Activated T-helper 1 cell treated with anti-CD3 and anti-CD28 coated beads, Interleukin-12 subunit alpha, Interleukin-12 subunit beta, Interleukin-2, Interleukin-4 antibody, amounts not matched to agents 30 ng/mL and 10 ng/mL and 1 ng/mL, durations not matched to agents 14 hours and 24 hours and 36 hours (primary cell): ENCODE measurements around the gene CPHXL. TPM values are rescaled to one million over a fixed set of nuclear protein-coding genes. Genes with fewer than 3 reads are reported as not detected.

Experiments
- DNase-seq: peaks from one replicate; pipeline ENCODE4 v3.0.0; 2021; ENCODE audit warnings: low spot score
- H3K27ac Mint-ChIP-seq: one replicate; pipeline ENCODE4 v1.8.0; 2021; ENCODE audit warnings: mild to moderate bottlenecking, mixed read lengths
- H3K27me3 Mint-ChIP-seq: one replicate; pipeline ENCODE4 v1.8.0; 2022; ENCODE audit warnings: mild to moderate bottlenecking, moderate library complexity, mixed read lengths; ENCODE audit not compliant: insufficient read depth
- H3K36me3 Mint-ChIP-seq: one replicate; pipeline ENCODE4 v1.8.0; 2021; ENCODE audit warnings: low read depth, mixed read lengths
- H3K4me1 Mint-ChIP-seq: one replicate; pipeline ENCODE4 v1.8.0; 2021; ENCODE audit warnings: low read depth, mixed read lengths
- H3K4me3 Mint-ChIP-seq: one replicate; pipeline ENCODE4 v1.8.0; 2021; ENCODE audit warnings: mild to moderate bottlenecking, moderate library complexity, mixed read lengths
- H3K9me3 Mint-ChIP-seq: one replicate; pipeline ENCODE4 v1.8.0; 2021; ENCODE audit warnings: mixed read lengths
- intact Hi-C: fragments of 100-400 bp; cut with micrococcal nuclease; formaldehyde crosslinking; loops from one replicate; pipeline ENCODE4 v1.15.1; 2024
- total RNA-seq: library from RNA; stranded (reverse); gene quantifications from 2 replicates; pipeline ENCODE4 v1.2.3, GENCODE V29; 2022

The CPHXL gene
- total RNA-seq, 1 donor from 2014 or later, result not detected

DNA sequence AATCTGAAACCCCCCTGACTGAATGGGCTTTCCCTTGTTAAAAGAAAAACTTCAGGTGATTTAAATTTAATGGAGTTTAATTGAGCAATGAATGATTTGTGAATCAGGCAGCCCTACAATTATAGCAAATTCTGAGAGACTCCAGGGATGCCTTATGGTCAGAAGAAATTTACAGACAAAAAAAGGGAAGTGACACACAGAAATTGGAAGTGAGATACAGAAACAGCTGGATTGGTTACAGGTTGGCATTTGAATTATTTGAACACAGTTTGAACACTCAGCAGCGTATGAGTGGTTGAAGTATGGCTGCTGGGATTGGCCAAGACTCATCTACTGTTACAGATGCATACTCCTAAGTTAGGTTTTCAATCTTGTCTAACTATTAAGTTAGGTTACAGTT lies 19.0 kb upstream of the CPHXL start:
- Mint-ChIP-seq H3K27ac (no peak overlapping the region), H3K27me3 (peaks cover 4% of the 10 kb centered on the region), H3K36me3 (no peaks in the 10 kb centered on the region), H3K4me3 (no peak overlapping the region), H3K4me1 (no peaks in the 10 kb centered on the region), H3K9me3 (peaks cover 18% of the 10 kb centered on the region)
- no peak for DNase-seq
- intact Hi-C loops, result no loop called here

GRCh38 chr16:75742424-75743047 lies 16.2 kb upstream of the CPHXL start:
- no peaks in the 10 kb centered on the region for H3K36me3 Mint-ChIP-seq
- no peak overlapping the region for H3K4me3 Mint-ChIP-seq
- H3K27me3 Mint-ChIP-seq, result no peaks in the 10 kb centered on the region
- H3K4me1 Mint-ChIP-seq, result no peaks in the 10 kb centered on the region
- DNase-seq, result no peak
- H3K9me3 Mint-ChIP-seq, result peaks cover 18% of the 10 kb centered on the region
- no peak overlapping the region for H3K27ac Mint-ChIP-seq
- intact Hi-C loops, result no loop called here

DNA sequence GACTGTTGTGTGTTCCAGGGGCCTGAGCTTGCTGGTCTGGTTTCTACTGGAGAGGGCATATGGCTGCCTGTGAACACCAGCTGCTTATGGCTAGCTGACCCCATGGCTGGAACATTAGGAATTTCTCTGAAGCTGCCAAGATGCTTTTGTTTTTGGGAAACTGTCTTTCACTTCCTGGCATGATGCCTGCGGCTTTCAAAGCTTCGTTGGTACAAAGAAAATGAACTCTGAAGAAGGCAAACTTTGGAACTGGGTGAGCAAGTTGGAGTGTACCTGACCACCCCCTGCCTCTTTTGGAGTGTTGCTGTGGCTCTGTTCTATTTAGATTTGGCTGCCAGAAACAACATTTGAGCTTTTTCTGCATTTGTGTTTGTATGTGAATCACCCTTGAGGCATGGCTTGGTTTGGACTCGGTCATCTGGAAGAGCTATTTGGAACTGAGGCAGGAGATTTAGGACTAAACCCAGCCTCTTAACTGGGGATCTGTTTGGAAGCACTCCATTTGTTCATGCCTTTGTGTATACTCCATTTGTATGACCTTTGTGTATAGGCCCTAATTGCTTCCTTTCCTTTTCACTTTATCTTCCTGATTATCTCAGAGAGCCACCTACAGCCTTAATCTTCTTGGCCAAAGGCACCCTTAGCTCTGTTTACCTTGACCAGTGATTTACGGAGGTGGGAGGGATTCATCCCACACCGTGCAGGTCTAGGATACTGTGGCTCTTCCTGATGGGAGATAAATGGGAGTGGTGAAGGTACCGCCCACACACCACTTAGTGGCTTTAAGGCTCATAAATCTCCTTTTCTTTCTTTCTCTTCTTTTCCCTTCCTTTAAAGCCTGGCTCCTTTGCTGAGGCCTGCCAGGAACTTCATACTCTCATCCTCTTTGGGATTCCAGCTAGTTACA lies 7.3 kb upstream of the CPHXL start:
- H3K9me3 Mint-ChIP-seq, result no peaks in the 10 kb centered on the region
- no peak overlapping the region for H3K4me3 Mint-ChIP-seq
- no peak for DNase-seq
- no peak overlapping the region for H3K27ac Mint-ChIP-seq
- no peaks in the 10 kb centered on the region for H3K27me3 Mint-ChIP-seq
- intact Hi-C loops, result no loop called here
- no peaks in the 10 kb centered on the region for H3K4me1 Mint-ChIP-seq
- no peaks in the 10 kb centered on the region for H3K36me3 Mint-ChIP-seq

DNA sequence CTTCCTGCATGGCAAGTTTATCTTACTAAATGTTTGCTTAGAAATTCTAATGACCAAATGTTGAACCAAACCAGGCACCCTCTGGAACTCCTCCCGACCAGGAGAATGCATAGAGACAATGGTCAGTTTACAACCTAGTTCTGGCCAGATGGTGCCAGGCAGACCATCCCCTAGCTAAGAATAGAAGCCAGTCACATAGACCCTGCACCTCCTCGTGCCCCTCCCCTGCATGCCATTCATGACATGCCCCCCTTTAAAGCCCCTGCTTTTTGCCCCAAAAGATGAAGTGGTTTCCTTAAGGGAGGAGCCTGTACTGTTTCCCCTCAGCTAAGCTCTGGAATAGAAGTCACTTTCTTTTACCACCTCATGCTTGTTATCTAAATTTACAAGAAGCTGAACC lies 6.6 kb upstream of the CPHXL start:
- Mint-ChIP-seq H3K4me1 (no peaks in the 10 kb centered on the region), H3K27ac (no peak overlapping the region), H3K4me3 (no peak overlapping the region), H3K9me3 (no peaks in the 10 kb centered on the region), H3K27me3 (no peaks in the 10 kb centered on the region), H3K36me3 (no peaks in the 10 kb centered on the region)
- DNase-seq, result no peak
- intact Hi-C loops, result no loop called here

DNA sequence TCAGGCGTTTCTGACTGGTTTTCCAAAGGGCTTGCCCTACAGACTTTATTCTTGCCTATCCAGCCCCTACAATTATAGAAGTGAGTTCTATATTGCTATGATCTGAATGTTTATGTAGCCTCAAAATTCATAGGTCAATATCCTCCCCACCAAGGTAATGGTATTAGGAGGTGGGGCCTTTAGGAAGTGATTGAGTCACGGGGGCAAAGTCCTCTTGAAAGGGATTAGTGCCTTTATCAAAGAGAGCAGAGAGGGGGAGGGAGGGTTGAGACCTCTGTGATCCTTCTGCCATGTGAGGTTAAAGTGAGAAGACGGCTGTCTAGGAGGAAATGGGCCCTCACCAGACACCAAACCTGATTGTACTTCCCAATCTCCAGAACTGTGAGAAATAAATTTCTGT lies 931 bp upstream of the CPHXL start:
- H3K4me1 Mint-ChIP-seq, result no peaks in the 10 kb centered on the region
- no peak overlapping the region for H3K4me3 Mint-ChIP-seq
- H3K9me3 Mint-ChIP-seq, result no peaks in the 10 kb centered on the region
- no peaks in the 10 kb centered on the region for H3K27me3 Mint-ChIP-seq
- H3K27ac Mint-ChIP-seq, result no peak overlapping the region
- no peak for DNase-seq
- intact Hi-C loops, result no loop called here
- H3K36me3 Mint-ChIP-seq, result no peaks in the 10 kb centered on the region

- H3K9me3 Mint-ChIP-seq, result no peaks in the 10 kb centered on the region
- no peak for DNase-seq
- H3K27me3 Mint-ChIP-seq, result peaks cover 4% of the 10 kb centered on the region
- intact Hi-C loops, result no loop called here
- no peak overlapping the region for H3K27ac Mint-ChIP-seq
- no peaks in the 10 kb centered on the region for H3K4me1 Mint-ChIP-seq
- no peak overlapping the region for H3K4me3 Mint-ChIP-seq
- no peaks in the 10 kb centered on the region for H3K36me3 Mint-ChIP-seq
Measured at GRCh38 chr16:75718452-75718851, 7.8 kb downstream of the CPHXL start.

GRCh38 chr16:75714661-75715060 lies 11.6 kb downstream of the CPHXL start:
- no peaks in the 10 kb centered on the region for H3K36me3 Mint-ChIP-seq
- H3K4me1 Mint-ChIP-seq, result no peaks in the 10 kb centered on the region
- no peak overlapping the region for H3K4me3 Mint-ChIP-seq
- peaks cover 12% of the 10 kb centered on the region for H3K9me3 Mint-ChIP-seq
- H3K27me3 Mint-ChIP-seq, result peaks cover 6% of the 10 kb centered on the region
- no peak for DNase-seq
- H3K27ac Mint-ChIP-seq, result no peak overlapping the region
- intact Hi-C loops, result no loop called here

DNA sequence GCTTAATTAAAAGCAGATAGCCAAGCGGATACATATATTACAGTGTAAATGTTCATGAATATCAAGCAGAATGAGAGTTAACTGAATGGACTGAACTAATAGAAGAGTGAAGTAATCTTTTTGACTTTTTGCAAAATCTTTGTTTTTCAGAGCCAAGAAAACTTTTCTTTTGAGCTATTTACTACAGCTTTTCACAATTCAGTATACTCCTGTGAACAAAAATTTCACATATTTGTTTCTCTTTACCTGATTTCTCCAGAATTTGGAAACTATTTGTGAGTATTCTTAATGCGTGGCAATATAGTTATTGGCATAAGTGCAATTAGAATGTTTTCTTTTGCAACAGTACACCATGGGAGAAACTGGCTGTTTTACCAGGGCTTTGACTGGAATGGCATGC lies 15.9 kb downstream of the CPHXL start:
- Mint-ChIP-seq H3K9me3 (peaks cover 12% of the 10 kb centered on the region), H3K27ac (no peak overlapping the region), H3K36me3 (no peaks in the 10 kb centered on the region), H3K4me3 (no peak overlapping the region), H3K27me3 (peaks cover 2% of the 10 kb centered on the region), H3K4me1 (no peaks in the 10 kb centered on the region)
- intact Hi-C loops, result no loop called here
- DNase-seq, result no peak

DNA sequence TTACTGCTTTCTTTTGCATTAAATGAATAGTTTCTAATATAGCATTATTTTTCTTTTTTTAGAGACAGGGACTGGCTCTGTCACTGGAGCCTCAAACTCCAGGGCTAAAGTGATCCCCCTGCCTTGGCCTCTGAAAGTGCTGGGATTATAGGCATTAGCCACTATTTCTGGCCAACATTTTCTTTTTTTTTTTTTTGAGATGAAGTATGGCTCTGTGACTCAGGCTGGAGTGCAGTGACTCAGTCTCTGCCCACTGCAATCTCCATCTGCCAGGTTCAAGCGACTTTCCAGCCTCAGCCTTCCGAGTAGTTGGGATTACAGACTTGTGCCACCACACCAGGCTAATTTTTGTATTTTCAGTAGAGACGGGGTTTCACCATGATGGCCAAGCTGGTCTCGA lies 23.0 kb downstream of the CPHXL start:
- no peak overlapping the region for H3K4me3 Mint-ChIP-seq
- intact Hi-C loops, result no loop called here
- H3K27me3 Mint-ChIP-seq, result no peaks in the 10 kb centered on the region
- no peaks in the 10 kb centered on the region for H3K4me1 Mint-ChIP-seq
- no peak overlapping the region for H3K27ac Mint-ChIP-seq
- no peaks in the 10 kb centered on the region for H3K9me3 Mint-ChIP-seq
- no peaks in the 10 kb centered on the region for H3K36me3 Mint-ChIP-seq
- no peak for DNase-seq

- no peaks in the 10 kb centered on the region for H3K4me1 Mint-ChIP-seq
- H3K4me3 Mint-ChIP-seq, result no peak overlapping the region
- no peaks in the 10 kb centered on the region for H3K36me3 Mint-ChIP-seq
- DNase-seq, result no peak
- H3K27ac Mint-ChIP-seq, result no peak overlapping the region
- intact Hi-C loops, result no loop called here
- no peaks in the 10 kb centered on the region for H3K27me3 Mint-ChIP-seq
- no peaks in the 10 kb centered on the region for H3K9me3 Mint-ChIP-seq
Measured at GRCh38 chr16:75702242-75702641, 24.0 kb downstream of the CPHXL start.

DNA sequence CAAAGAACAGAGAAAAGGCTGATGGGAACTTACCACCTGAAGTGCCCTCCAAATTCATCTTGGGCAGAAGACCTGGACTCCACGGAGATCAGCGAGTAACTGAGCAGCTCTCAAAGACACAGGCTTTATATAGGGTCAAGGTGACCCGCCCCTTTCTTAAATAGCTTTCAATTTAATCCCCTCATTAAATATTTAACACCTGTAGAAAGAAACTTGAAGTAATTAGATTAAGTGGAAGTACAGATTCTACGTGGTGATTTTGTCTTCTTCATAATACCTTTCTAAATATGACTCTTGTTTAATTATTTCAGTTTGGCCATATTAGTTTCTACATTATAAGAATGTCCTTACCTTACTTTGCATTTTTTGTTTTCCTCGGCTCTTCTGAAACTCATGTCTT lies 24.9 kb downstream of the CPHXL start, which contains the start of gene DUXB:
TSS of gene DUXB (minus strand) at position 101 of the 400 bp plus-strand sequence. CDS start at position 58, 43 bp downstream.
- no peak within 1 kb of the TSS for H3K27ac Mint-ChIP-seq
- DNase-seq, result no peak
- intact Hi-C loops, result no loop called here
- H3K36me3 Mint-ChIP-seq, result no peaks in the 10 kb centered on the region
- no peaks in the 10 kb centered on the region for H3K4me1 Mint-ChIP-seq
- no peaks in the 10 kb centered on the region for H3K9me3 Mint-ChIP-seq
- no peaks in the 10 kb centered on the region for H3K27me3 Mint-ChIP-seq
- no peak within 1 kb of the TSS for H3K4me3 Mint-ChIP-seq

- intact Hi-C loops, result no loop called here
- Mint-ChIP-seq H3K9me3 (no peaks in the 10 kb centered on the region), H3K4me1 (no peaks in the 10 kb centered on the region), H3K27ac (no peak overlapping the region), H3K27me3 (no peaks in the 10 kb centered on the region), H3K4me3 (no peak overlapping the region), H3K36me3 (no peaks in the 10 kb centered on the region)
- no peak for DNase-seq
Measured at GRCh38 chr16:75697571-75697970, 28.7 kb downstream of the CPHXL start.

- H3K4me1 Mint-ChIP-seq, result no peaks in the 10 kb centered on the region
- H3K9me3 Mint-ChIP-seq, result no peaks in the 10 kb centered on the region
- H3K27me3 Mint-ChIP-seq, result peaks cover 3% of the 10 kb centered on the region
- H3K36me3 Mint-ChIP-seq, result no peaks in the 10 kb centered on the region
- intact Hi-C loops, result no loop called here
- H3K4me3 Mint-ChIP-seq, result no peak overlapping the region
- DNase-seq, result no peak
- H3K27ac Mint-ChIP-seq, result no peak overlapping the region
Measured at GRCh38 chr16:75695708-75696107, 30.6 kb downstream of the CPHXL start.
